Ascending aorta (tissue), 2 donors: ENCODE data around the gene SAMD4B. TPM values are rescaled to one million over a fixed set of nuclear protein-coding genes. Genes with fewer than 3 reads are reported as not detected.

Experiments
- DNase-seq, 2 donors: peaks; one replicate each; pipeline ENCODE4 v3.0.0-alpha.2; 2019; ENCODE audit warnings: low spot score in 2 of 2
- H3K27ac ChIP-seq, 2 donors: fragments of 200-600 bp; sonication (generic); one replicate each; pipeline ENCODE4 v1.5.1; 2016 to 2017; ENCODE audit warnings: mild to moderate bottlenecking in 1 of 2
- H3K27me3 ChIP-seq: fragments of 200-600 bp; sonication (generic); one replicate; pipeline ENCODE4 v1.5.1; 2017
- H3K36me3 ChIP-seq, 2 donors: fragments of 200-600 bp; sonication (generic); one replicate each; pipeline ENCODE4 v1.5.1; 2016
- H3K4me1 ChIP-seq, 2 donors: fragments of 200-600 bp; sonication (generic); one replicate each; pipeline ENCODE4 v1.5.1; 2016 to 2017; ENCODE audit warnings: mild to moderate bottlenecking in 1 of 2
- H3K4me3 ChIP-seq, 2 donors: fragments of 200-600 bp; sonication (generic); one replicate each; pipeline ENCODE4 v1.5.1; 2016 to 2017; ENCODE audit warnings: mild to moderate bottlenecking in 1 of 2
- H3K9me3 ChIP-seq, 2 donors: fragments of 200-600 bp; sonication (generic); one replicate each; pipeline ENCODE4 v1.5.1; 2016
- intact Hi-C: fragments of 100-400 bp; cut with DNase I; formaldehyde crosslinking; loops from one replicate; pipeline ENCODE4 v1.15.1; 2023
- total RNA-seq: library from RNA; depleted of rRNA; stranded (reverse); fragments of >200 nt; gene quantifications from one replicate; pipeline ENCODE4 v1.1.0, GENCODE V29; 2016
- TF ChIP-seq, protein P1 (sequence below), 3 experiments: fragments of 200-600 bp in 2 of 3; fragments of 450-650 bp in 1 of 3; sonication (generic) in 2 of 3; IDR thresholded peaks; one replicate each; pipeline ENCODE4 v1.5.1; 2016 to 2019; ENCODE audit warnings: antibody characterized with exemption in 3 of 3, mild to moderate bottlenecking in 1 of 3, moderate library complexity in 1 of 3

Gene SAMD4B
- total RNA-seq, 1 donor from 2014 or later: 358 TPM

DNA sequence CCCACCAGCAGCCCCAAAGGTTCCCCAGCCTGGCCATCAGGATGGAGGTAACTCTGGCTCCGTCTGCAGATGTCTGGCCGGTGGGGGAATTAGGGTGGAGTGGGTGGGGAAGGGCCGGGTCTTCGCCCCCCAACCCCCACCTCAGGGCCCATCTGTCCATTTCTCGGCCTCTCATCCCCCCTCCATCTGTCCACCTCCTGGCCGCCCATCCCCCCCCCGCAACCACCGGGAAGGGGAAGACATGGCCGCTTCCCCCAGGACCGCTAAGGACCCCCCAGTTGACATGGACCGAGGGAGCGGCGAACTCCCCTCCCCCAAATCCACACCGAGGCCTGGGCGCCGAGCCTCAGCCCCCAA is 22.4 kb upstream of the SAMD4B start:
- H3K27ac ChIP-seq: no peak overlapping the region
- DNase-seq: no peak
- intact Hi-C loops: loop anchor here (10.0 kb wide), 1 partner anchor 135 kb away; no protein-coding TSS in a partner anchor
- H3K4me1 ChIP-seq: peaks cover 4% of the 10 kb centered on the region in 2 donors
- peak overlapping the region; percentile 52 to 69 for H3K4me3 ChIP-seq
- H3K36me3 ChIP-seq: peaks cover 0 to 1% of the 10 kb centered on the region in 2 donors
- H3K27me3 ChIP-seq: no peaks in the 10 kb centered on the region
- no peaks in the 10 kb centered on the region for H3K9me3 ChIP-seq
- TF ChIP-seq, protein P1, sequence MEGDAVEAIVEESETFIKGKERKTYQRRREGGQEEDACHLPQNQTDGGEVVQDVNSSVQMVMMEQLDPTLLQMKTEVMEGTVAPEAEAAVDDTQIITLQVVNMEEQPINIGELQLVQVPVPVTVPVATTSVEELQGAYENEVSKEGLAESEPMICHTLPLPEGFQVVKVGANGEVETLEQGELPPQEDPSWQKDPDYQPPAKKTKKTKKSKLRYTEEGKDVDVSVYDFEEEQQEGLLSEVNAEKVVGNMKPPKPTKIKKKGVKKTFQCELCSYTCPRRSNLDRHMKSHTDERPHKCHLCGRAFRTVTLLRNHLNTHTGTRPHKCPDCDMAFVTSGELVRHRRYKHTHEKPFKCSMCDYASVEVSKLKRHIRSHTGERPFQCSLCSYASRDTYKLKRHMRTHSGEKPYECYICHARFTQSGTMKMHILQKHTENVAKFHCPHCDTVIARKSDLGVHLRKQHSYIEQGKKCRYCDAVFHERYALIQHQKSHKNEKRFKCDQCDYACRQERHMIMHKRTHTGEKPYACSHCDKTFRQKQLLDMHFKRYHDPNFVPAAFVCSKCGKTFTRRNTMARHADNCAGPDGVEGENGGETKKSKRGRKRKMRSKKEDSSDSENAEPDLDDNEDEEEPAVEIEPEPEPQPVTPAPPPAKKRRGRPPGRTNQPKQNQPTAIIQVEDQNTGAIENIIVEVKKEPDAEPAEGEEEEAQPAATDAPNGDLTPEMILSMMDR (IDR thresholded peaks at IDR 0.05): no peak

DNA sequence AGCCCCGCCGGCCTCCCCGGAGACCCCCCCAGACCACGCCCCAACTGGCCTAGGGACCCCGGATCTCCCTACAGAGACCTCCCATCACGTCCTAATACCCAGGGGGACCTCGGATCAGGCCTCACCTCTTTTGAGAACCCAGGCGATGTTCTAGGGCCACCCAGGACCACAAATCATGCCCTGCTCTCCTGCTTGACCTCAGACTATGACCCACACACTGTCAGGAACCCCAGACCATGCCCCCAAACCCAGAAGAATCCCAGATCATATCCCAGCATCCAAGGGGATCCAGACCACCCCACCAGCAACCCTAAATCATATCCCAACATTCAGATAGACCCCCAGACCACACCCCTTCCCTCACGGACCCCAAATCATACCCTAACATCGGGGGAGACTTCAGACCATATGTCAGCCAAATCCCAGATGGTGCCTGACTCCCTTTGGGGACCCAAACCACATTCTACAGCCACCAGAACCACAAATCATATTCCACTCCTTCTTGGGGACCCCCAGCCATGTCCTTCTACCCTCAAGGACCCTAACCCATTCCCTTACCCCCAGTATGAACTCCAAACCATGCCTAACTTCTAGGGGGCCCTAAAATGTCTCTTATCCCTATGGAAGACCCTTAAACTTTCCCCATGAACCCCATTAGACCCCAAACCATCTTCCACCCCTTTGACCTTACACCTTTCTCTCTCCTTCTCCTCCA is 20.9 kb upstream of the SAMD4B start:
- TF ChIP-seq, protein P1 (IDR thresholded peaks at IDR 0.05): no peak

DNA sequence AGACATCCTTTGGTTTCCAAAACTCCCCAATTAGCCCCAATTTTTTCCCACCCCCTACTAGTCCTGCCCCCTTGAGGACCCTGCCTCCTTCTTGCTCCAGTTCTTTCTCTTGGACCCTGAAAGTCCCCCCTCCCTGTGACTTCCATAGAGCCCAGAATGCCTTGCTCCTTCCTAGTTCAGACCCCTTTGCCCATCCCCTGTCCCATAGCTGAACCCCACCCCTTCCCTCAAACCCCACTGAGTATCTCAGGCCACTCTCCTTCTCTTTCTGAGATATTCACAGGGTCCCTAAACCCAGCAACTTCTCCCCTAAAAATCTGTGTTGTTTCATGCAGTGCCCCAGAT is 20.4 kb upstream of the SAMD4B start:
- H3K27ac ChIP-seq: no peak overlapping the region
- TF ChIP-seq, protein P1 (IDR thresholded peaks at IDR 0.05): no peak
- DNase-seq: no peak
- intact Hi-C loops: loop anchor here (10.0 kb wide), 1 partner anchor 137 kb away; no protein-coding TSS in a partner anchor
- H3K4me1 ChIP-seq: peaks cover 4% of the 10 kb centered on the region in 2 donors
- no peaks in the 10 kb centered on the region for H3K36me3 ChIP-seq
- no peak overlapping the region for H3K4me3 ChIP-seq
- H3K27me3 ChIP-seq: no peaks in the 10 kb centered on the region
- H3K9me3 ChIP-seq: no peaks in the 10 kb centered on the region

More for the DNA sequence above, 20.9 kb upstream of the SAMD4B start:
- Histone ChIP-seq H3K27me3 (no peaks in the 10 kb centered on the region), H3K9me3 (no peaks in the 10 kb centered on the region), H3K36me3 (no peaks in the 10 kb centered on the region), H3K27ac (no peak overlapping the region), H3K4me3 (peak overlapping the region in 1 of 2 donors; percentile 69), H3K4me1 (peaks cover 4% of the 10 kb centered on the region in 2 donors)
- DNase-seq: no peak
- intact Hi-C loops: loop anchor here (10.0 kb wide), 1 partner anchor 136 kb away; no protein-coding TSS in a partner anchor

DNA sequence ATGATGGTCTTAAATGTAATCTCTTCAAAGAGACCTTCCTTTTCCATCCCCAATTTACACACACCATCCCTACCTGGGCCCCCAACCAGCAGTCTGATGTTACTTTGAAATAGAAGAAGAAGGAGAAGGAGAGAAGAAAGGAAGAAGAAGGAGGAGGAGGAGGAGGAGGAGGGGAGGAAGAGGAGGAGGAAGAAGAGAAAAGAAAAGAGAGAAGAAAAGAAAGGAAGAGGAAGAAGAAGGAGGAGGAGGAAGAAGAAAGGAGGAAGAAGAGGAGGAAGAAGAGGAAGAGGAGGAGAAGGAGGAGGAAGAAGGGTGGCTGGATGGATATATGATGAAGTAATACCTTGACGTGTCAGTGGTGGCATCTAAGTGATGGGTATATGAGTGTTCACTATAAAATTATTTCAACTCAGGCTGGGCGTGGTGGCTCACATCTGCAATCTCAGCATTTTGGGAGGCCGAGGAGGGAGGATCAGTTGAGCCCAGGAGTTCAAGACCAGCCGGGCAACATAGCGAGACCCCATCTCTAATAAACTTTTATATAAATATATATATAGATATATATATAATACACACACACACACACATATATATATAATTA is 17.9 kb upstream of the SAMD4B start:
- intact Hi-C loops: loop anchor here (10.0 kb wide), 1 partner anchor 140 kb away; no protein-coding TSS in a partner anchor
- Histone ChIP-seq H3K4me1 (peaks cover 4% of the 10 kb centered on the region in 2 donors), H3K9me3 (no peaks in the 10 kb centered on the region), H3K36me3 (no peaks in the 10 kb centered on the region), H3K27ac (no peak overlapping the region), H3K27me3 (no peaks in the 10 kb centered on the region), H3K4me3 (no peak overlapping the region)
- no peak for DNase-seq
- TF ChIP-seq, protein P1 (IDR thresholded peaks at IDR 0.05): no peak

DNA sequence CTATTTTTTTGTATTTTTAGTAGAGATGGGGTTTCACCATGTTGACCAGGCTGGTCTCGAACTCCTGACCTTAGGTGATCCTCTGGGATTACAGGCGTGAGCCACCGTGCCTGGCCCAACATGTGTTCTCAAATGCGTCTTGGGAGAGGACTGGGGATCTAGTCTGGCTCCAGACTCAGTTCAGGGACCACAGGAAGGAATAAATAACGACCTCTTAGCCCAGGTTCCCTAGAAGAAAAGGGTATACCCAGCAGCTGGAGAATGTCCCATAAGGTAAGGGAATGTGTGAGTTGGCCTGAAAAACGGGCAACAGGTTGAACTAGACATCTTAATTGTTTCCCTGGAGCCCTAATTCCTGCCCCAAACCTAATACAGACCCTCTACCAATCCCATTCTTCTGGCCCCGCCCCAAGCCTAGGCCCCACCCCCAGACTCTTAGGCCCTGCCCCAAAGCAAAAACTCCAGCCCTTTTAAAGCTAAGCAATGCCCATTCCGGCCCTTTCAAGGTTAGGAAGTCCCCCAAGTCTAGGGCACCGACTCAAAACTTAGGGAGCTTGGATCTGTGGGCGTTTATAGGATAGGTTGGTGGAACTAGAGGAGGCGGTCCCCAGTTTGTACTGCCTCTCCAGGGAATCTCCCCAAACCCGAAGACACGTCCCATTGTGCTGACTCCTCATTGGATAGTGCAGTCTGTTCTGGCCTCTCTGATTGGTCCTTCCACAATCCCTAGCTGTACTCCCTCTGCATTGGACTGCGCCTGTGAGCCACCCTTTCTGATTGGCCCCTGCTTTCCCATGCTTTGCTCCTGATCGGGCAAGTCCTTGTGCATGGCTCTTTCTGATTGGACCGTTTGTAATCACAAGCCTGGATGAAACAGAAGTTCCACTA is 16.2 kb upstream of the SAMD4B start:
- Histone ChIP-seq H3K27me3 (no peaks in the 10 kb centered on the region), H3K4me3 (no peak overlapping the region), H3K9me3 (no peaks in the 10 kb centered on the region), H3K36me3 (no peaks in the 10 kb centered on the region), H3K4me1 (no peaks in the 10 kb centered on the region), H3K27ac (no peak overlapping the region)
- TF ChIP-seq, protein P1 (IDR thresholded peaks at IDR 0.05): no peak
- no peak for DNase-seq
- intact Hi-C loops: loop anchor here (5.0 to 10.0 kb wide), 2 partner anchors 141 to 364 kb away; no protein-coding TSS in a partner anchor
